HCT116 (cell line): Measurements from ENCODE around the gene KRTAP12-4. TPM values are rescaled to one million over a fixed set of nuclear protein-coding genes. Genes with fewer than 3 reads are reported as not detected.

Source experiments
- ATAC-seq: fragments of 200-7000 bp; cut with Tn5 transposase; 2 replicates; pipeline ENCODE4 v1.9.1; 2020; ENCODE audit warnings: mild to moderate bottlenecking, moderate library complexity
- BruUV-seq: library from RNA; stranded (reverse); fragments of 400-500 nt; replicated peaks from 2 replicates; lab custom pipeline; 2021; lab: Mats Ljungman, UMichigan
- CTCF ChIA-PET: fragments of 300-600 bp; sonication (Branson Sonifier 250); formaldehyde crosslinking; loops from one replicate; lab custom pipeline; 2021; ENCODE audit warnings: antibody characterized with exemption; lab: Charles Lee
- POLR2A ChIA-PET: fragments of 300-600, 350-600 bp; sonication (Branson Sonifier 250); formaldehyde crosslinking; loops from one replicate; lab custom pipeline; 2021; ENCODE audit warnings: antibody characterized with exemption; lab: Charles Lee
- RAD21 ChIA-PET, 2 experiments: fragments of 300-600 bp; sonication (Branson Sonifier 250); formaldehyde crosslinking; loops; one replicate each; lab custom pipeline; 2023; ENCODE audit warnings: low total read pairs in 2 of 2; ENCODE audit not compliant: uncharacterized antibody in 2 of 2, unreplicated experiment in 2 of 2, low non-redundant PET in 1 of 2; lab: Charles Lee
- DNase-seq: peaks from one replicate; pipeline ENCODE4 v3.0.0-alpha.2; 2010; ENCODE audit warnings: low read depth, low spot score
- H2AFZ ChIP-seq: fragments of 200-600 bp; shearing (Covaris generic), sonication (generic); 2 replicates; pipeline ENCODE4 v1.6.1; 2017; ENCODE audit warnings: low read depth, mixed run types, mixed read lengths, antibody characterized with exemption, low read length; ENCODE audit not compliant: poor library complexity, severe bottlenecking
- H3K27ac ChIP-seq: 2 replicates; pipeline ENCODE4 v1.5.1; 2012; ENCODE audit warnings: low read depth, low read length
- H3K27me3 ChIP-seq: fragments of 200-600 bp; sonication (generic); 2 replicates; pipeline ENCODE4 v1.6.1; 2016; ENCODE audit warnings: mixed run types, low read length, mixed read lengths; ENCODE audit not compliant: insufficient read depth
- H3K36me3 ChIP-seq, 2 experiments: fragments of 200-500 bp in 1 of 2; fragments of 200-600 bp in 1 of 2; sonication (Bioruptor generic) in 1 of 2; sonication (generic) in 1 of 2; 2 replicates each; pipeline versions ENCODE4 v1.5.1 to v1.6.1; 2014 to 2016; ENCODE audit warnings: low read length in 2 of 2, inconsistent platforms in 1 of 2, mixed read lengths in 1 of 2, mixed run types in 1 of 2; ENCODE audit not compliant: insufficient read depth in 2 of 2, control insufficient read depth in 1 of 2
- H3K4me1 ChIP-seq, 2 experiments: fragments of 200-600 bp in 1 of 2; sonication (generic) in 1 of 2; 2 replicates each; pipeline versions ENCODE4 v1.5.1 to v1.6.1; 2012 to 2017; ENCODE audit warnings: low read length in 2 of 2, inconsistent platforms in 1 of 2, mild to moderate bottlenecking in 1 of 2, mixed read lengths in 1 of 2, mixed run types in 1 of 2, moderate library complexity in 1 of 2; ENCODE audit not compliant: insufficient read depth in 2 of 2, control insufficient read depth in 1 of 2
- H3K4me2 ChIP-seq: fragments of 200-600 bp; sonication (generic); 2 replicates; pipeline ENCODE4 v1.6.1; 2017; ENCODE audit warnings: mixed run types, low read length, mixed read lengths
- H3K4me3 ChIP-seq, 2 experiments: fragments of 200-600 bp in 1 of 2; sonication (generic) in 1 of 2; replicated peaks in 1 of 2; 2 replicates each; pipeline ENCODE4 v1.5.1; 2011 to 2016; ENCODE audit warnings: low read length in 2 of 2, control low read depth in 1 of 2, low read depth in 1 of 2, mild to moderate bottlenecking in 1 of 2, mixed read lengths in 1 of 2, mixed run types in 1 of 2
- H3K79me2 ChIP-seq: fragments of 200-600 bp; sonication (generic); 2 replicates; pipeline ENCODE4 v1.6.1; 2017; ENCODE audit warnings: mild to moderate bottlenecking, mixed run types, low read length, moderate library complexity, mixed read lengths; ENCODE audit not compliant: insufficient read depth
- H3K9ac ChIP-seq: fragments of 200-600 bp; sonication (generic); 2 replicates; pipeline ENCODE4 v1.6.1; 2016; ENCODE audit warnings: low read length, mixed read lengths
- H3K9me2 ChIP-seq: fragments of 200-600 bp; sonication (generic), shearing (Covaris generic); 2 replicates; pipeline ENCODE4 v1.6.1; 2017; ENCODE audit warnings: mixed run types, mild to moderate bottlenecking, moderate library complexity; ENCODE audit not compliant: insufficient read depth
- H3K9me3 ChIP-seq, 2 experiments: fragments of 200-500 bp in 1 of 2; fragments of 200-600 bp in 1 of 2; sonication (Bioruptor generic) in 1 of 2; sonication (generic) in 1 of 2; 2 replicates each; pipeline ENCODE4 v1.6.1; 2014 to 2017; ENCODE audit warnings: low read length in 2 of 2, mixed read lengths in 2 of 2, inconsistent platforms in 1 of 2, low read depth in 1 of 2, mild to moderate bottlenecking in 1 of 2, mixed run types in 1 of 2, moderate library complexity in 1 of 2; ENCODE audit not compliant: control insufficient read depth in 1 of 2, insufficient read depth in 1 of 2
- H4K20me1 ChIP-seq: fragments of 200-600 bp; sonication (generic), shearing (Covaris generic); 2 replicates; pipeline ENCODE4 v1.6.1; 2017; ENCODE audit warnings: mixed run types, mild to moderate bottlenecking, moderate library complexity; ENCODE audit not compliant: insufficient read depth
- CEBPB ChIP-seq: IDR thresholded peaks from 2 replicates; pipeline ENCODE4 v1.6.1; 2012; ENCODE audit warnings: low read depth
- ELF1 ChIP-seq: IDR thresholded peaks from 2 replicates; pipeline ENCODE4 v1.6.1; 2012; ENCODE audit warnings: low read depth, borderline replicate concordance
- EZH2 ChIP-seq: fragments of 200-600 bp; sonication (generic); IDR thresholded peaks from 2 replicates; pipeline ENCODE4 v1.6.1; 2017; ENCODE audit warnings: antibody characterized with exemption, mixed run types
- EZH2phosphoT487 ChIP-seq: fragments of 200-600 bp; IDR thresholded peaks from 2 replicates; pipeline ENCODE4 v1.6.1; 2018; ENCODE audit warnings: antibody characterized with exemption, borderline replicate concordance
- FOSL1 ChIP-seq: IDR thresholded peaks from 2 replicates; pipeline ENCODE4 v1.6.1; 2012; ENCODE audit warnings: low read depth
- JUND ChIP-seq: IDR thresholded peaks from 2 replicates; pipeline ENCODE4 v1.6.1; 2012
- POLR2AphosphoS5 ChIP-seq: IDR thresholded peaks from 2 replicates; pipeline ENCODE4 v1.6.1; 2011; ENCODE audit warnings: mild to moderate bottlenecking, low read depth, low read length, moderate library complexity
- RAD21 ChIP-seq: IDR thresholded peaks from 2 replicates; pipeline ENCODE4 v1.6.1; 2012; ENCODE audit warnings: low read depth, mild to moderate bottlenecking
- SIN3A ChIP-seq: IDR thresholded peaks from 2 replicates; pipeline ENCODE4 v1.6.1; 2012; ENCODE audit warnings: low read depth
- SP1 ChIP-seq: IDR thresholded peaks from 2 replicates; pipeline ENCODE4 v1.6.1; 2012; ENCODE audit warnings: low read depth
- SRF ChIP-seq: IDR thresholded peaks from 2 replicates; pipeline ENCODE4 v1.6.1; 2012; ENCODE audit warnings: low read depth
- TCF7L2 ChIP-seq: IDR thresholded peaks from 2 replicates; pipeline ENCODE4 v1.7.0; 2011; ENCODE audit warnings: borderline replicate concordance, inconsistent platforms; ENCODE audit not compliant: insufficient read depth, insufficient read length; ENCODE audit errors: extremely low read depth
- YY1 ChIP-seq: IDR thresholded peaks from 2 replicates; pipeline ENCODE4 v1.6.1; 2011; ENCODE audit warnings: low read length, low read depth, moderate library complexity, mild to moderate bottlenecking; ENCODE audit not compliant: insufficient replicate concordance; ENCODE audit errors: extremely low read depth
- ZFX ChIP-seq: fragments of 450-650 bp; IDR thresholded peaks from 2 replicates; pipeline ENCODE4 v1.6.1; 2017
- ZNF274 ChIP-seq: fragments of 200-500 bp; sonication (Bioruptor generic); IDR thresholded peaks from 2 replicates; pipeline ENCODE4 v1.6.1; 2014; ENCODE audit warnings: mild to moderate bottlenecking, low read depth, low read length, inconsistent platforms
- intact Hi-C: fragments of 100-400 bp; cut with micrococcal nuclease; formaldehyde crosslinking; loops from 2 replicates; pipeline ENCODE4 v1.10.0; 2022
- total RNA-seq: library from RNA; stranded (reverse); gene quantifications from one replicate; pipeline ENCODE4 v1.2.1, GENCODE V29; 2021; ENCODE audit not compliant: unreplicated experiment
- TF ChIP-seq, protein P1 (sequence below): IDR thresholded peaks from 2 replicates; pipeline ENCODE4 v1.6.1; 2012
- TF ChIP-seq, protein P2 (sequence below): IDR thresholded peaks from 2 replicates; pipeline ENCODE4 v1.6.1; 2012; ENCODE audit warnings: low read depth
- TF ChIP-seq, protein P3 (sequence below), 3 experiments: fragments of 200-600 bp in 1 of 3; sonication (generic) in 1 of 3; IDR thresholded peaks in 2 of 3; conservative IDR thresholded peaks in 1 of 3; 2 replicates each; pipeline ENCODE4 v1.5.1; 2012 to 2017; ENCODE audit warnings: low read depth in 2 of 3, low read length in 2 of 3, antibody characterized with exemption in 1 of 3, borderline replicate concordance in 1 of 3, control low read depth in 1 of 3, mild to moderate bottlenecking in 1 of 3, mixed read lengths in 1 of 3, mixed run types in 1 of 3, moderate library complexity in 1 of 3; ENCODE audit not compliant: insufficient read depth in 1 of 3

The KRTAP12-4 gene
- total RNA-seq, 1 experiment from 2014 or later, result not detected

DNA sequence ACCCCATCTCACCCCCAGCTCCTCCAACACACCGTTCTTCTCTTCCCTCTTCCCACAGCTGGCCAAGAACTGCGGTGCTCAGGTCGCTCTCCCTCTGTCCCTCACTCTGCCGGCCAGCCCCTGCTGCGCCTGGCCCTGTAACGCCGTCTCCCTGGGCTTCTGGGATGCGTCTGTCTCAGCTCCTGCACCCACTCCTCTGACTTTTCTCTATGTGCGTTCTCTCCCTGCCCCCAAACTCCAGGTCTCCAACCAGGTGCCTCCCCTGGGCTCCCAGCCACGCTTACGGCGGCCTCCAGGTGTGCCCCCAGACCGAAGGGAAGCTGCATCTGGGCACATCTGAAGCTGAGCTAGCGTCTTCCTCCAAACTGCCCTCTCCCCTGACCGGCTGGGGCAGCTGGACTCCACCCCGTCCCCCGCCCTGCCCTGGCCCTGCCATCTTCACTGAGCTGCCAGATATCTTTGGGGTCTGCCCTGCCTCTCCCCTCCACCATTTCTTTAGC, 45.1 kb upstream of the KRTAP12-4 start (continued):
- TF ChIP-seq, protein P1, sequence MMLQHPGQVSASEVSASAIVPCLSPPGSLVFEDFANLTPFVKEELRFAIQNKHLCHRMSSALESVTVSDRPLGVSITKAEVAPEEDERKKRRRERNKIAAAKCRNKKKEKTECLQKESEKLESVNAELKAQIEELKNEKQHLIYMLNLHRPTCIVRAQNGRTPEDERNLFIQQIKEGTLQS, result no peak

DNA sequence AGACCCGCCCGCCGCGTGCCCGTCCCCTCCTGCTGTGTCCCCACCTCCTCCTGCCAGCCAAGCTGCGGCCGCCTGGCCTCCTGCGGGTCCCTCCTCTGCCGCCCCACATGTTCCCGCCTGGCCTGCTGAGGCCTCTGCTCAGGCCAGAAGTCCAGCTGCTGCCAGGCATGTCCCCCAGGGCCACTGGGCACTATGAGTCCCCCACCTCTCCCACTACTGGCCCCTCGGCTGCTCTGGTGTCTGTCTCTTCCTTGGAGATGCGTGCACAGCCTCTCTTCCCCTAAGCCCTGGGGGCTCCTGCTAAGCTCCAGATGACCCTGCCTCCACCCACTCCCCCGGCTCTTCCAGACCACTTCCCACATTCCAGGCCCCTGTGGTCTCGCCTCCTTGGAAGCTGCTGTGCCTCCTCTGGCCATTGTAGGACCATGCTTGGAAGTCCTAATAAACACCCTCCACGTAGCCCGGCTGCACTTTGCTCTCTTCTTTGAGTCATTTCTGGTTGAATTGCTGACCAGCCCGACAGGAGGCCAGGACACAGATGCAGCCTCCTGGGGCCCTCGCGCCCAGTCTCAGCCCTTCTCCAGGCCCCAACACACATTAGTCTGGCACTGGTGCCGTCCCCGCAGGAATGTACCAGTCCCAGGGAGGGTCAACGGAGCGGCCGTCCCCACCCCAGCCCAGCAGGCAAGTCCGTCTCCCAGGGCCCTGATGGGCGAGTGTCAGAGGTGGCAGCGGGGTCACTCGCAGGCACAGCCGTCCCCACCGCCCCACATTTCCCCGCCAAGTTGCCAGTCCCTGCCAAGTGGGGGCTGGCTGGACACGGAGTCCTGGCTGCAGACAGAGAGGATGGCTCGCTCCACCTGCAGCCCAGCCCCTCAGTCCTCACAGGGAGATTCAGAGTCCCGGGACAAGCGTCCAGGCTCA, 43.6 kb upstream of the KRTAP12-4 start:
- intact Hi-C loops, result no loop called here
- H3K79me2 ChIP-seq, result no peaks in the 10 kb centered on the region
- H3K4me1 ChIP-seq, result no peaks in the 10 kb centered on the region
- no peak overlapping the region for H2AFZ ChIP-seq
- H3K27me3 ChIP-seq, result peaks cover 10% of the 10 kb centered on the region; the same call in 1 of the 2 replicates
- no peak for DNase-seq
- CTCF ChIA-PET, result no interaction called here
- H3K9me3 ChIP-seq, result peaks cover 4 to 10% of the 10 kb centered on the region in 2 experiments; a peak in 1 of 4 replicates
- no peak for ATAC-seq
- POLR2A ChIA-PET, result no interaction called here
- no peak overlapping the region for H3K9ac ChIP-seq
- RAD21 ChIA-PET, result no interaction called here
- H3K36me3 ChIP-seq, result no peaks in the 10 kb centered on the region
- H3K4me2 ChIP-seq, result no peak overlapping the region
- no TSS peak for BruUV-seq
- H4K20me1 ChIP-seq, result no peaks in the 10 kb centered on the region
- H3K9me2 ChIP-seq, result no peaks in the 10 kb centered on the region
- no peak overlapping the region for H3K27ac ChIP-seq
- no peak overlapping the region for H3K4me3 ChIP-seq
- TF ChIP-seq CEBPB, result no peak
- TF ChIP-seq YY1, result no peak
- TF ChIP-seq RAD21, result no peak
- no peak for TF ChIP-seq SIN3A
- no peak for TF ChIP-seq JUND
- TF ChIP-seq, protein P2, sequence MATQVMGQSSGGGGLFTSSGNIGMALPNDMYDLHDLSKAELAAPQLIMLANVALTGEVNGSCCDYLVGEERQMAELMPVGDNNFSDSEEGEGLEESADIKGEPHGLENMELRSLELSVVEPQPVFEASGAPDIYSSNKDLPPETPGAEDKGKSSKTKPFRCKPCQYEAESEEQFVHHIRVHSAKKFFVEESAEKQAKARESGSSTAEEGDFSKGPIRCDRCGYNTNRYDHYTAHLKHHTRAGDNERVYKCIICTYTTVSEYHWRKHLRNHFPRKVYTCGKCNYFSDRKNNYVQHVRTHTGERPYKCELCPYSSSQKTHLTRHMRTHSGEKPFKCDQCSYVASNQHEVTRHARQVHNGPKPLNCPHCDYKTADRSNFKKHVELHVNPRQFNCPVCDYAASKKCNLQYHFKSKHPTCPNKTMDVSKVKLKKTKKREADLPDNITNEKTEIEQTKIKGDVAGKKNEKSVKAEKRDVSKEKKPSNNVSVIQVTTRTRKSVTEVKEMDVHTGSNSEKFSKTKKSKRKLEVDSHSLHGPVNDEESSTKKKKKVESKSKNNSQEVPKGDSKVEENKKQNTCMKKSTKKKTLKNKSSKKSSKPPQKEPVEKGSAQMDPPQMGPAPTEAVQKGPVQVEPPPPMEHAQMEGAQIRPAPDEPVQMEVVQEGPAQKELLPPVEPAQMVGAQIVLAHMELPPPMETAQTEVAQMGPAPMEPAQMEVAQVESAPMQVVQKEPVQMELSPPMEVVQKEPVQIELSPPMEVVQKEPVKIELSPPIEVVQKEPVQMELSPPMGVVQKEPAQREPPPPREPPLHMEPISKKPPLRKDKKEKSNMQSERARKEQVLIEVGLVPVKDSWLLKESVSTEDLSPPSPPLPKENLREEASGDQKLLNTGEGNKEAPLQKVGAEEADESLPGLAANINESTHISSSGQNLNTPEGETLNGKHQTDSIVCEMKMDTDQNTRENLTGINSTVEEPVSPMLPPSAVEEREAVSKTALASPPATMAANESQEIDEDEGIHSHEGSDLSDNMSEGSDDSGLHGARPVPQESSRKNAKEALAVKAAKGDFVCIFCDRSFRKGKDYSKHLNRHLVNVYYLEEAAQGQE, result no peak
- TF ChIP-seq ELF1, result no peak
- no peak for TF ChIP-seq TCF7L2
- TF ChIP-seq SP1, result no peak
- no peak for TF ChIP-seq EZH2phosphoT487
- no peak for TF ChIP-seq EZH2
- TF ChIP-seq POLR2AphosphoS5, result no peak
- TF ChIP-seq, protein P1, result no peak
- TF ChIP-seq ZNF274, result no peak
- TF ChIP-seq ZFX, result no peak
- TF ChIP-seq, protein P3, sequence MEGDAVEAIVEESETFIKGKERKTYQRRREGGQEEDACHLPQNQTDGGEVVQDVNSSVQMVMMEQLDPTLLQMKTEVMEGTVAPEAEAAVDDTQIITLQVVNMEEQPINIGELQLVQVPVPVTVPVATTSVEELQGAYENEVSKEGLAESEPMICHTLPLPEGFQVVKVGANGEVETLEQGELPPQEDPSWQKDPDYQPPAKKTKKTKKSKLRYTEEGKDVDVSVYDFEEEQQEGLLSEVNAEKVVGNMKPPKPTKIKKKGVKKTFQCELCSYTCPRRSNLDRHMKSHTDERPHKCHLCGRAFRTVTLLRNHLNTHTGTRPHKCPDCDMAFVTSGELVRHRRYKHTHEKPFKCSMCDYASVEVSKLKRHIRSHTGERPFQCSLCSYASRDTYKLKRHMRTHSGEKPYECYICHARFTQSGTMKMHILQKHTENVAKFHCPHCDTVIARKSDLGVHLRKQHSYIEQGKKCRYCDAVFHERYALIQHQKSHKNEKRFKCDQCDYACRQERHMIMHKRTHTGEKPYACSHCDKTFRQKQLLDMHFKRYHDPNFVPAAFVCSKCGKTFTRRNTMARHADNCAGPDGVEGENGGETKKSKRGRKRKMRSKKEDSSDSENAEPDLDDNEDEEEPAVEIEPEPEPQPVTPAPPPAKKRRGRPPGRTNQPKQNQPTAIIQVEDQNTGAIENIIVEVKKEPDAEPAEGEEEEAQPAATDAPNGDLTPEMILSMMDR (IDR thresholded peaks at IDR 0.05 in 2 of 3, conservative IDR thresholded peaks at IDR 0.05 in 1 of 3; ENCODE audit: borderline replicate concordance in 1 of 3, insufficient read depth in 1 of 3, low read depth in 2 of 3, low read length in 2 of 3), result no peak
- no peak for TF ChIP-seq FOSL1
- no peak for TF ChIP-seq SRF
